Osteoblast (primary cell): ENCODE measurements around the gene GHITM. TPM values are rescaled to one million over a fixed set of nuclear protein-coding genes. Genes with fewer than 3 reads are reported as not detected.
"Not testable (repeated sequence)": the region's sequence is repeated elsewhere in the genome, so short reads cannot be mapped to it uniquely, and the experiment has no call there.

Experiments
- DNase-seq: peaks from one replicate; pipeline ENCODE4 v3.0.0; 2011; ENCODE audit warnings: low spot score, mixed read lengths; ENCODE audit not compliant: insufficient read length; ENCODE audit errors: missing footprints
- H2AFZ ChIP-seq: 2 replicates; pipeline ENCODE4 v1.6.0; 2011; ENCODE audit warnings: mild to moderate bottlenecking, low read length
- H3K27ac ChIP-seq: 2 replicates; pipeline ENCODE4 v1.5.1; 2011; ENCODE audit warnings: mild to moderate bottlenecking, low read depth, low read length, moderate library complexity
- H3K27me3 ChIP-seq: 2 replicates; pipeline ENCODE4 v1.6.0; 2012; ENCODE audit warnings: mild to moderate bottlenecking, control low read depth, inconsistent platforms, low read length, moderate library complexity; ENCODE audit not compliant: insufficient read depth
- H3K36me3 ChIP-seq: 2 replicates; pipeline ENCODE4 v1.5.1; 2011; ENCODE audit warnings: mild to moderate bottlenecking, low read length, control low read depth, moderate library complexity; ENCODE audit not compliant: insufficient read depth
- H3K4me1 ChIP-seq: 2 replicates; pipeline ENCODE4 v1.5.1; 2011; ENCODE audit warnings: mild to moderate bottlenecking, low read length, control low read depth, moderate library complexity; ENCODE audit not compliant: insufficient read depth
- H3K4me2 ChIP-seq: 2 replicates; pipeline ENCODE4 v1.6.0; 2011; ENCODE audit warnings: mild to moderate bottlenecking, low read length; ENCODE audit not compliant: insufficient read depth
- H3K4me3 ChIP-seq: fragments of 200-600 bp; sonication (generic); 3 replicates; pipeline ENCODE4 v1.5.1; 2012; ENCODE audit warnings: mild to moderate bottlenecking, low read length, inconsistent platforms; ENCODE audit not compliant: insufficient read depth
- H3K79me2 ChIP-seq: 2 replicates; pipeline ENCODE4 v1.6.0; 2012; ENCODE audit warnings: mild to moderate bottlenecking, low read length, control low read depth, inconsistent platforms; ENCODE audit not compliant: insufficient read depth
- H3K9me3 ChIP-seq: 2 replicates; pipeline ENCODE4 v1.5.1; 2011; ENCODE audit warnings: low read depth, low read length, control low read depth
- H4K20me1 ChIP-seq: 2 replicates; pipeline ENCODE4 v1.6.0; 2012; ENCODE audit warnings: mild to moderate bottlenecking, low read length, control low read depth; ENCODE audit not compliant: insufficient read depth
- total RNA-seq: library from RNA; depleted of rRNA; stranded (reverse); fragments of >200 nt; gene quantifications from 2 replicates; pipeline ENCODE4 v1.2.3, GENCODE V29; 2012
- TF ChIP-seq, protein P1 (sequence below): IDR thresholded peaks from 2 replicates; pipeline ENCODE4 v1.5.1; 2011; ENCODE audit warnings: mild to moderate bottlenecking, low read depth, low read length, moderate library complexity; ENCODE audit errors: extremely low read depth

GHITM gene
- total RNA-seq, 1 donor = 189 TPM

DNA sequence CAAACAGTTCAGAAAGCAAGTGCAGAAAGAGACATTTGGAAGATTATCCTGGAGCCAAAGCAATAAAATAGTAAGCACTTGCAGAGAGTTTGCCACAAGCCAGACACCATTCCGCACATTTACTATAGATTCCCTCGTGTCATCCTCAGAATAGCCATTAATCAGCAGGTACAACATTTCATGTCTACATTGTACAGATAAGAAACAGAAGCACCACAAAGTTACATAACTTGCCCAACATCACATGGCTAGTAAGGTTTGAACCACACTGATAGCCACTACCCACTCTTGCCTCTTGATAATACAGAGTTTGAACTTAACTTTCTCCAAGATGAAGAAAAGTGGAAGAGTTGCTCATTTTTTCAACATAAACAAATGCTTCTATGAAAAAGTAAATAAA, 40.6 kb upstream of the GHITM start:
- Histone ChIP-seq H4K20me1 (no peaks in the 10 kb centered on the region), H3K9me3 (no peaks in the 10 kb centered on the region), H3K79me2 (no peaks in the 10 kb centered on the region), H3K4me1 (no peaks in the 10 kb centered on the region), H3K4me2 (no peak overlapping the region), H3K27ac (no peak overlapping the region), H3K36me3 (no peaks in the 10 kb centered on the region), H2AFZ (no peak overlapping the region), H3K27me3 (no peaks in the 10 kb centered on the region), H3K4me3 (no peak overlapping the region)
- TF ChIP-seq, protein P1, sequence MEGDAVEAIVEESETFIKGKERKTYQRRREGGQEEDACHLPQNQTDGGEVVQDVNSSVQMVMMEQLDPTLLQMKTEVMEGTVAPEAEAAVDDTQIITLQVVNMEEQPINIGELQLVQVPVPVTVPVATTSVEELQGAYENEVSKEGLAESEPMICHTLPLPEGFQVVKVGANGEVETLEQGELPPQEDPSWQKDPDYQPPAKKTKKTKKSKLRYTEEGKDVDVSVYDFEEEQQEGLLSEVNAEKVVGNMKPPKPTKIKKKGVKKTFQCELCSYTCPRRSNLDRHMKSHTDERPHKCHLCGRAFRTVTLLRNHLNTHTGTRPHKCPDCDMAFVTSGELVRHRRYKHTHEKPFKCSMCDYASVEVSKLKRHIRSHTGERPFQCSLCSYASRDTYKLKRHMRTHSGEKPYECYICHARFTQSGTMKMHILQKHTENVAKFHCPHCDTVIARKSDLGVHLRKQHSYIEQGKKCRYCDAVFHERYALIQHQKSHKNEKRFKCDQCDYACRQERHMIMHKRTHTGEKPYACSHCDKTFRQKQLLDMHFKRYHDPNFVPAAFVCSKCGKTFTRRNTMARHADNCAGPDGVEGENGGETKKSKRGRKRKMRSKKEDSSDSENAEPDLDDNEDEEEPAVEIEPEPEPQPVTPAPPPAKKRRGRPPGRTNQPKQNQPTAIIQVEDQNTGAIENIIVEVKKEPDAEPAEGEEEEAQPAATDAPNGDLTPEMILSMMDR = no peak
- DNase-seq = no peak

DNA sequence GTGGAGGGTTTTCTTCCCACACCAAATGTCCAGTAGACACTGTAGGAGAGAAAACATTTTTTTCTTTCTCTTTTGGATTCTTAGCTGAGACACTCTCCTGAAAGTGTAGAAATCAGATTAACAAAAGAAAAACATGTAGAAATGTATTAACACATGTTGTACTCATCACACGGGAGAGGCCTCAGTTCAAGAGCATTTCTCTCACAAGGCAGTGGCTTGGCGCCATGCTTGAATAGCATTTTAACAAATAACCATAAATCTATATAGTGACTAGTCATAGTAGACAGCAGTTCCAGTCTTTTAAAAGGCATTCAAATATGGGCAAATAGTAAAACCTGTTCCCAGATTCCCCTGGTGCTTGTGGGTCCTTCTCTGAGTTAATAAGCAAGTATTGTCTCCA, 38.3 kb upstream of the GHITM start:
- no peak overlapping the region for H2AFZ ChIP-seq
- H3K79me2 ChIP-seq = no peaks in the 10 kb centered on the region
- TF ChIP-seq, protein P1 = no peak
- DNase-seq = no peak
- no peak overlapping the region for H3K4me3 ChIP-seq
- H3K27me3 ChIP-seq = no peaks in the 10 kb centered on the region
- no peaks in the 10 kb centered on the region for H4K20me1 ChIP-seq
- H3K4me2 ChIP-seq = no peak overlapping the region
- H3K27ac ChIP-seq = no peak overlapping the region
- no peaks in the 10 kb centered on the region for H3K9me3 ChIP-seq
- no peaks in the 10 kb centered on the region for H3K36me3 ChIP-seq
- no peaks in the 10 kb centered on the region for H3K4me1 ChIP-seq

DNA sequence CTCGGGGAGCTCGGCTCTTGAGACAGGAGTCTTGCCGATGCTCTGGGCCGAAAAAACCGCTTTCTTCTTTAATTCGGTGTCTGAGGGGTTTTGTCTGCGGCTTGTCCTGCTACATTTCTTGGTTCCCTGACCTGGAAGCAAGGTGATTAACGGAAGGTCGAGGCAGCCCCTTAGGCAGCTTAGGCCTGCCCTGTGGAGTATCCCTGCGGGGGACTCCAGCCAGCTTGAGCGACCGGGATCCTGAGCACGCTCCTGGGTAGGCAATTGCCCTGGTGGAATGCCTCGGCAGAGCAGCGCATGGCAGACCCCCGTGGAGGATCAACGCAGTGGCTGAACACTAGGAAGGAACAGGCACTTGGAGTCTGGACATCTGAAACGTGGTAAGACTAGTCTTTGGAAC, 30.5 kb upstream of the GHITM start:
- Histone ChIP-seq H3K4me1 (no peaks in the 10 kb centered on the region), H3K27ac (no peak overlapping the region), H3K27me3 (no peaks in the 10 kb centered on the region), H3K9me3 (no peaks in the 10 kb centered on the region), H2AFZ (no peak overlapping the region), H3K79me2 (no peaks in the 10 kb centered on the region), H3K36me3 (no peaks in the 10 kb centered on the region), H3K4me3 (no peak overlapping the region), H4K20me1 (no peaks in the 10 kb centered on the region), H3K4me2 (no peak overlapping the region)
- DNase-seq = no peak
- TF ChIP-seq, protein P1 = no peak

DNA sequence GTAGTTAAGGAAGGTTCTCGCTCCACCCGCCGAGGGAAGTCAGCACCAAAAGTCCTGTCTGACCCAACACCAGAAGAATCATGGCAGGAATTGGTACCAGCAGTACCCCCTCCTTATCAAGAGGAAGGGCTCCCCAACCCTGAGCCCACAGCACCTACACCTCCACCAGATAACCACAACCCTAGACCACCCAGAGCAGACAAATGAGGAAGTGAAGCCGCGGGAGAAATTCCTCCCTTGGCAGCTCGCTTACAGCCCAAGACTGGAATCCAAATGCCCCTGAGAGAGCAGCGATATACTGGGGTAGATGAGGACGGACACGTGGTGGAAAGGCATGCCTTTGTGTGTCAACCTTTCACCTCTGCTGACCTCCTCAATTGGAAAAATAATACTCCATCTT, 29.5 kb upstream of the GHITM start:
- not testable (repeated sequence) for H4K20me1 ChIP-seq, H3K4me2 ChIP-seq, H3K36me3 ChIP-seq, H3K27ac ChIP-seq, DNase-seq, H3K4me3 ChIP-seq, H3K4me1 ChIP-seq, H3K79me2 ChIP-seq, H2AFZ ChIP-seq, H3K9me3 ChIP-seq, H3K27me3 ChIP-seq

DNA sequence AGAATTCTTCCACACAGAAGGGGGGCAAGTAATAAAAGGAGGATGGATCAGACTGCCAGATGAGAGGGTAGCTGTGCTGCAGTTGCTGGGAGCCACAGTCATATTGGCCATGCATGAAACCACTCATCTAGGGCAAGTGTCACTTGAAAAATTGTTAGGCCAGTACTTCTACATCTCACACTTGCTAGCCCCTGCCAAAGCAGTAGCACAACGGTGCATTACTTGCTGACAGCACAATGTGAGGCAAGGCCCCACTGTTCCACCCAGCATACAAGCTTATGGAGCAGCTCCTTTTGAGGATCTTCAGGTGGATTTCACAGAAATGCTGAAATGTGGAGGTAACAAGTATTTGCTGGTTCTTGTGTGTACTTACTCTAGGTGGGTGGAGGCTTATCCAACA, 25.8 kb upstream of the GHITM start:
- H2AFZ ChIP-seq, H3K4me2 ChIP-seq, H3K79me2 ChIP-seq, H3K27ac ChIP-seq, H3K27me3 ChIP-seq, H3K4me3 ChIP-seq, H3K9me3 ChIP-seq, DNase-seq, H4K20me1 ChIP-seq, H3K4me1 ChIP-seq, H3K36me3 ChIP-seq: not testable (repeated sequence)
